ENCODE measurements around the gene ZNF280A. TPM values are rescaled to one million over a fixed set of nuclear protein-coding genes. Genes with fewer than 3 reads are reported as not detected.
"Not testable (repeated sequence)": the region's sequence is repeated elsewhere in the genome, so short reads cannot be mapped to it uniquely, and the experiment has no call there.

ZNF280A gene
- total RNA-seq, 2 donors from 2014 or later, result not detected

DNA sequence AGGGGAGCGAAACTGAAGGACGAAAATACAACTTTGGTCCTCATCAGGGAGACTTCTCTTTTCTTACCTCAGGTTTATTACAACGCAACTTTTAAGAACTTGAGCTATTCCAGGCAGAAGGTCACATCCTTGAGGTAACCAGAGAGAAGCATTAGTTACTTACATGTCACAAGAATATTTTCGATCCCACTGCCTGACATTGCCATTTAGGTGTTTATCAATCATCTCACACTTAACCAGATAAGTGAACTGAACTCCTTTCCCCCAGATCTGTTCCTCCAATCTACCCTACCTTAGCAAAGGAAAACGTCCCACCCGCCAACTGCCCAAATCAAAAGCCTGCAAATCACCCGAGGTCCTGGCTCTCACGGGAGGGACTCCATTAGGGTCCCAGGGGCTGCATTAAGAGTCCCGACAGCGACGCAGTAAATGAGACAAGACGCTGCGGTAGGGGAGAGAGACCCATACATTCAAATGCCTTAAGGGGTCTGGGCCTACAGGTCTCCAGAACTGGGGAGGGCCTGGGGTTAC lies 12.3 kb downstream of the ZNF280A start:
- WGBS, result 35% methylated on average over 13 of the region's 13 CpGs
- no peaks in the 10 kb centered on the region for H3K4me1 ChIP-seq (replicated peaks)
- DNase-seq (ENCODE audit: low spot score), result no peak
- H3K4me3 ChIP-seq, result peak overlapping the region; percentile 41 to 50
- H3K9me3 ChIP-seq, result no peaks in the 10 kb centered on the region
- no peak for TF ChIP-seq POLR2A (IDR thresholded peaks at IDR 0.05)
- TF ChIP-seq, protein P1, sequence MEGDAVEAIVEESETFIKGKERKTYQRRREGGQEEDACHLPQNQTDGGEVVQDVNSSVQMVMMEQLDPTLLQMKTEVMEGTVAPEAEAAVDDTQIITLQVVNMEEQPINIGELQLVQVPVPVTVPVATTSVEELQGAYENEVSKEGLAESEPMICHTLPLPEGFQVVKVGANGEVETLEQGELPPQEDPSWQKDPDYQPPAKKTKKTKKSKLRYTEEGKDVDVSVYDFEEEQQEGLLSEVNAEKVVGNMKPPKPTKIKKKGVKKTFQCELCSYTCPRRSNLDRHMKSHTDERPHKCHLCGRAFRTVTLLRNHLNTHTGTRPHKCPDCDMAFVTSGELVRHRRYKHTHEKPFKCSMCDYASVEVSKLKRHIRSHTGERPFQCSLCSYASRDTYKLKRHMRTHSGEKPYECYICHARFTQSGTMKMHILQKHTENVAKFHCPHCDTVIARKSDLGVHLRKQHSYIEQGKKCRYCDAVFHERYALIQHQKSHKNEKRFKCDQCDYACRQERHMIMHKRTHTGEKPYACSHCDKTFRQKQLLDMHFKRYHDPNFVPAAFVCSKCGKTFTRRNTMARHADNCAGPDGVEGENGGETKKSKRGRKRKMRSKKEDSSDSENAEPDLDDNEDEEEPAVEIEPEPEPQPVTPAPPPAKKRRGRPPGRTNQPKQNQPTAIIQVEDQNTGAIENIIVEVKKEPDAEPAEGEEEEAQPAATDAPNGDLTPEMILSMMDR (IDR thresholded peaks at IDR 0.05), result no peak
- no peak for TF ChIP-seq POLR2AphosphoS5 (IDR thresholded peaks at IDR 0.05)
- H3K27me3 ChIP-seq (replicated peaks; ENCODE audit: insufficient read depth), result no peaks in the 10 kb centered on the region
- H3K36me3 ChIP-seq, result no peaks in the 10 kb centered on the region
- intact Hi-C loops (cut with DNase I), result no loop called here
- no peak overlapping the region for H3K27ac ChIP-seq

- TF ChIP-seq POLR2AphosphoS5 (IDR thresholded peaks at IDR 0.05) (no peak), POLR2A (IDR thresholded peaks at IDR 0.05) (no peak)
- TF ChIP-seq, protein P1 (IDR thresholded peaks at IDR 0.05), result no peak
- 100% methylated on average over 1 of the region's 1 CpG for WGBS
- intact Hi-C loops (cut with DNase I), result no loop called here
- H3K9me3 ChIP-seq, result no peaks in the 10 kb centered on the region
- H3K27ac ChIP-seq, result no peak overlapping the region
- no peaks in the 10 kb centered on the region for H3K27me3 ChIP-seq (replicated peaks; ENCODE audit: insufficient read depth)
- H3K4me1 ChIP-seq (replicated peaks), result no peaks in the 10 kb centered on the region
- H3K4me3 ChIP-seq, result no peak overlapping the region
- no peaks in the 10 kb centered on the region for H3K36me3 ChIP-seq
- DNase-seq (ENCODE audit: low spot score), result no peak
Measured at GRCh38 chr22:22506736-22507135, 13.3 kb downstream of the ZNF280A start.

DNA sequence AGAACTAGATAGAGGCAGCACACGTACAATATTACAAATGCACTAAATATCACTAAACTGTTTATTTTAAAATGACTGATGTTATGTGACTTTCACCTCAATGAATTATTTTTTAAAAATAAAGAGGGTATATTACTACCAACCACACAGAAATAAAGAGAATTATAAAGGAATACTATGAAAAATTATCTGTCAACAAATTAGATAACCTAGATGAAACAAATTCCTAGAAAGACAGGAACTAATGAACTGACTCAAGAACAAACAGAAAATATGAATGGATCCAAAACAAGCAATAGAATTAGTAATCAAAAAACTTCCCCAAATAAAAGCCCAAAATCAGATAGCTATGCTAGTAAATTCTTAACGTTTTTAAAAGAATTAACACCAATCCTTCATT lies 21.8 kb downstream of the ZNF280A start:
- no peak for DNase-seq (ENCODE audit: low spot score)

DNA sequence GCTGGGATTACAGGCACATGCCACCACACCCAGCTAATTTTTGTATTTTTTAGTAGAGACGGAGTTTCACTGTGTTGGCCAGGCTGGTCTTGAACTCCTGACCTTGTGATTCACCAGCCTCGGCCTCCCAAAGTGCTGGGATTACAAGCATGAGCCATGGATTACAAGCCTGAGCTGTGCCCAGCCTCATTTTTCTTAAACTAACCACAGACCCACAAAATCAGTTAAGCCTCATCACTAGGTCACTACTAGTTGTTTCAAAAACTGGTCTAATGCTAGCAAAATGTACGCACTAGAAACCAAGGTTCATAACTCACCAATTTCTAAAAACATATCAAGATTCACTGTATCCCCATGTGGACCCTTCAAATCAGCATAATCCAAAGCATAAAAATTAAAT lies 28.5 kb downstream of the ZNF280A start:
- WGBS, result 95% methylated on average over 3 of the region's 3 CpGs
- DNase-seq (ENCODE audit: low spot score); H3K36me3 ChIP-seq; H3K4me3 ChIP-seq; H3K27ac ChIP-seq; H3K9me3 ChIP-seq; H3K27me3 ChIP-seq (replicated peaks; ENCODE audit: insufficient read depth); intact Hi-C loops (cut with DNase I); H3K4me1 ChIP-seq (replicated peaks): not testable (repeated sequence)

More for the DNA sequence above, 21.8 kb downstream of the ZNF280A start:
- 48% methylated on average over 2 of the region's 2 CpGs for WGBS
- Histone ChIP-seq H3K27ac (no peak overlapping the region), H3K4me3 (no peak overlapping the region), H3K36me3 (no peaks in the 10 kb centered on the region), H3K9me3 (no peaks in the 10 kb centered on the region), H3K27me3 (replicated peaks; ENCODE audit: insufficient read depth) (no peaks in the 10 kb centered on the region), H3K4me1 (replicated peaks) (no peaks in the 10 kb centered on the region)
- TF ChIP-seq POLR2AphosphoS5 (IDR thresholded peaks at IDR 0.05) (no peak), POLR2A (IDR thresholded peaks at IDR 0.05) (no peak)
- TF ChIP-seq, protein P1 (IDR thresholded peaks at IDR 0.05), result no peak
- intact Hi-C loops (cut with DNase I), result no loop called here

DNA sequence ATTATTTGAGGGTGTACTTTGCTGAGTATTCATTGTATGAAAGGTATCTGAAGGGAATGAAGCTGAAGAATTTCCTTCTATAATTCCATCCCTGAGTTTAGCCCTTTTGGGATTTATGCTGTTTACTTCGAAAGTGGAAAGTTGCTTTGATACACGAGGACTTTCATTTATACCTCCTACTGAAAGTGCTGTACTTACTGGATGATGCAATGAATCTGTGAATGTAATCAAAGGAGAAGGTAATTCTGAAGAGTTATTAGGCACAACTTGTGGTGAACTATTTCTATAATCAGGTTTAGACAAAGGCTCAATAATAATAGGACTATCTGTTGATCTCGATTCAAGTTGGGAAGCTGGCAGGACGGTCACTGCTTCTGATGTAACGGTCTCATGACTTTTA lies 31.3 kb downstream of the ZNF280A start:
- H3K27me3 ChIP-seq (replicated peaks; ENCODE audit: insufficient read depth), result no peaks in the 10 kb centered on the region
- 82% methylated on average over 5 of the region's 5 CpGs for WGBS
- H3K27ac ChIP-seq, result no peak overlapping the region
- no peak for TF ChIP-seq POLR2A (IDR thresholded peaks at IDR 0.05)
- TF ChIP-seq, protein P1 (IDR thresholded peaks at IDR 0.05), result no peak
- TF ChIP-seq POLR2AphosphoS5 (IDR thresholded peaks at IDR 0.05), result no peak
- H3K4me1 ChIP-seq (replicated peaks), result no peaks in the 10 kb centered on the region
- DNase-seq (ENCODE audit: low spot score), result no peak
- intact Hi-C loops (cut with DNase I), result no loop called here
- H3K36me3 ChIP-seq, result no peaks in the 10 kb centered on the region
- H3K4me3 ChIP-seq, result no peak overlapping the region
- H3K9me3 ChIP-seq, result no peaks in the 10 kb centered on the region

Data from prostate gland (tissue), 2 donors.